H1 (cell line): Measurements from ENCODE around the gene TGFBR1. TPM values are rescaled to one million over a fixed set of nuclear protein-coding genes. Genes with fewer than 3 reads are reported as not detected.

Experiments
- CTCF ChIA-PET: fragments of 300-600 bp; sonication (Branson Sonifier 250); formaldehyde crosslinking; loops from one replicate; lab custom pipeline; 2021; ENCODE audit not compliant: partially characterized antibody; lab: Charles Lee
- POLR2A ChIA-PET: fragments of 300-600 bp; sonication (Branson Sonifier 250); formaldehyde crosslinking; loops from one replicate; lab custom pipeline; 2021; ENCODE audit warnings: inconsistent platforms; ENCODE audit not compliant: partially characterized antibody; lab: Charles Lee
- DNase-seq, 2 experiments: peaks; one replicate each; pipeline versions ENCODE4 v3.0.0 to v3.0.0-alpha.2; 2010 to 2022; ENCODE audit warnings: low spot score in 2 of 2, low read depth in 1 of 2, mixed read lengths in 1 of 2
- FAIRE-seq: peaks from 2 replicates; lab custom pipeline; 2011; peaks lifted over from hg19 to GRCh38; lab: Jason Lieb, UNC
- H2AFZ ChIP-seq: 2 replicates; pipeline ENCODE4 v1.8.1; 2012; ENCODE audit warnings: low read length, inconsistent platforms
- H2AK5ac ChIP-seq: 2 replicates; pipeline ENCODE4 v1.6.1; 2013; ENCODE audit warnings: low read depth, low read length
- H2BK120ac ChIP-seq: replicated peaks from 2 replicates; pipeline ENCODE3; 2013; ENCODE audit warnings: low read depth, low read length, inconsistent platforms
- H2BK12ac ChIP-seq: 2 replicates; pipeline ENCODE4 v1.6.1; 2013; ENCODE audit warnings: low read depth, low read length
- H2BK15ac ChIP-seq: 2 replicates; pipeline ENCODE4 v1.6.1; 2013; ENCODE audit warnings: low read length
- H2BK20ac ChIP-seq: 2 replicates; pipeline ENCODE4 v1.6.1; 2013; ENCODE audit warnings: low read length
- H2BK5ac ChIP-seq: 2 replicates; pipeline ENCODE4 v1.6.1; 2013; ENCODE audit warnings: low read depth, low read length
- H3K14ac ChIP-seq: 2 replicates; pipeline ENCODE4 v1.6.1; 2013; ENCODE audit warnings: inconsistent platforms; ENCODE audit not compliant: insufficient read length
- H3K18ac ChIP-seq: 2 replicates; pipeline ENCODE4 v1.6.1; 2013; ENCODE audit warnings: low read length; ENCODE audit errors: extremely low read depth
- H3K23ac ChIP-seq: 2 replicates; pipeline ENCODE4 v1.6.1; 2013; ENCODE audit warnings: inconsistent platforms; ENCODE audit not compliant: insufficient read length
- H3K23me2 ChIP-seq: 2 replicates; pipeline ENCODE4 v1.6.1; 2013; ENCODE audit warnings: low read depth, low read length
- H3K27ac ChIP-seq: 2 replicates; pipeline ENCODE4 v1.6.1; 2011; ENCODE audit warnings: low read depth, low read length, inconsistent platforms
- H3K27me3 ChIP-seq, 4 experiments: replicated peaks in 1 of 4; 1 replicate in 1 of 4; 2 replicates in 3 of 4; pipeline versions ENCODE4 v1.6.1 to v1.8.1; 2011 to 2013; ENCODE audit warnings: low read length in 3 of 4, mild to moderate bottlenecking in 3 of 4, inconsistent platforms in 2 of 4, mixed read lengths in 2 of 4, moderate library complexity in 1 of 4; ENCODE audit not compliant: control insufficient read depth in 3 of 4, insufficient read depth in 3 of 4; ENCODE audit errors: extremely low read depth in 1 of 4
- H3K36me3 ChIP-seq, 4 experiments: 2 replicates each; pipeline versions ENCODE4 v1.6.1 to v1.8.1; 2011 to 2013; ENCODE audit warnings: mild to moderate bottlenecking in 4 of 4, low read length in 3 of 4, moderate library complexity in 2 of 4, control low read depth in 1 of 4, inconsistent platforms in 1 of 4; ENCODE audit not compliant: insufficient read depth in 4 of 4, control insufficient read depth in 2 of 4
- H3K4ac ChIP-seq: replicated peaks from 2 replicates; pipeline ENCODE3; 2013; ENCODE audit warnings: low read length, low read depth, mixed read lengths, inconsistent platforms; ENCODE audit not compliant: insufficient read length
- H3K4me1 ChIP-seq, 4 experiments: replicated peaks in 1 of 4; 1 replicate in 1 of 4; 2 replicates in 3 of 4; pipeline versions ENCODE4 v1.6.1 to v1.8.1; 2011 to 2013; ENCODE audit warnings: low read length in 3 of 4, inconsistent platforms in 2 of 4, mixed read lengths in 1 of 4; ENCODE audit not compliant: insufficient read depth in 4 of 4, control insufficient read depth in 3 of 4
- H3K4me2 ChIP-seq, 2 experiments: 2 replicates each; pipeline versions ENCODE4 v1.6.1 to v1.8.1; 2011 to 2013; ENCODE audit warnings: low read depth in 2 of 2, low read length in 2 of 2, control low read depth in 1 of 2, inconsistent platforms in 1 of 2, mild to moderate bottlenecking in 1 of 2; ENCODE audit not compliant: insufficient read depth in 1 of 2
- H3K4me3 ChIP-seq, 4 experiments: fragments of 200-600, 300-600 bp in 1 of 4; sonication (generic), shearing (Covaris generic), sonication (Bioruptor Twin) in 1 of 4; 2 replicates each; pipeline versions ENCODE4 v1.5.1 to v1.8.1; 2011 to 2016; ENCODE audit warnings: low read length in 4 of 4, low read depth in 3 of 4, control low read depth in 2 of 4, inconsistent platforms in 2 of 4, mild to moderate bottlenecking in 2 of 4, mixed read lengths in 1 of 4, moderate library complexity in 1 of 4; ENCODE audit not compliant: insufficient read depth in 2 of 4; ENCODE audit errors: extremely low read depth in 1 of 4
- H3K56ac ChIP-seq: replicated peaks from 2 replicates; pipeline ENCODE3; 2013; ENCODE audit warnings: low read depth, mild to moderate bottlenecking, mixed read lengths, low read length, inconsistent platforms; ENCODE audit not compliant: insufficient read length
- H3K79me1 ChIP-seq: 2 replicates; pipeline ENCODE4 v1.6.1; 2013; ENCODE audit warnings: low read depth, low read length, control low read depth
- H3K79me2 ChIP-seq, 2 experiments: 2 replicates each; pipeline versions ENCODE4 v1.6.1 to v1.8.1; 2012 to 2013; ENCODE audit warnings: low read length in 2 of 2, mild to moderate bottlenecking in 2 of 2, inconsistent platforms in 1 of 2; ENCODE audit not compliant: insufficient read depth in 2 of 2, control insufficient read depth in 1 of 2
- H3K9ac ChIP-seq, 4 experiments: replicated peaks in 1 of 4; 1 replicate in 1 of 4; 2 replicates in 3 of 4; pipeline versions ENCODE4 v1.6.1 to v1.8.1; 2011 to 2013; ENCODE audit warnings: low read depth in 3 of 4, low read length in 3 of 4, control low read depth in 2 of 4, mild to moderate bottlenecking in 2 of 4, moderate library complexity in 2 of 4, inconsistent platforms in 1 of 4; ENCODE audit errors: extremely low read depth in 1 of 4
- H3K9me3 ChIP-seq, 2 experiments: 2 replicates each; pipeline versions ENCODE4 v1.6.1 to v1.8.1; 2012 to 2013; ENCODE audit warnings: mild to moderate bottlenecking in 2 of 2, moderate library complexity in 2 of 2, control low read depth in 1 of 2, inconsistent platforms in 1 of 2, low read depth in 1 of 2, low read length in 1 of 2, mixed read lengths in 1 of 2; ENCODE audit not compliant: insufficient read depth in 2 of 2
- H4K20me1 ChIP-seq, 2 experiments: replicated peaks in 1 of 2; 2 replicates each; pipeline versions ENCODE3 to v1.8.1; 2011 to 2013; ENCODE audit warnings: inconsistent platforms in 2 of 2, low read length in 2 of 2, mild to moderate bottlenecking in 1 of 2; ENCODE audit not compliant: insufficient read depth in 2 of 2, control insufficient read depth in 1 of 2
- H4K5ac ChIP-seq: 2 replicates; pipeline ENCODE4 v1.6.1; 2013; ENCODE audit warnings: low read length, low read depth, mixed read lengths, inconsistent platforms; ENCODE audit not compliant: insufficient read length
- H4K8ac ChIP-seq: 2 replicates; pipeline ENCODE4 v1.8.0; 2013; ENCODE audit warnings: mild to moderate bottlenecking, moderate library complexity, low read length, inconsistent platforms; ENCODE audit not compliant: insufficient read depth; ENCODE audit errors: extremely low read depth
- H4K91ac ChIP-seq: replicated peaks from 2 replicates; pipeline ENCODE3; 2013; ENCODE audit warnings: low read length, mixed read lengths, inconsistent platforms; ENCODE audit not compliant: insufficient read length
- BCL11A ChIP-seq, 2 experiments: IDR thresholded peaks; one replicate each; pipeline ENCODE4 v1.6.1; 2011; ENCODE audit warnings: low read depth in 2 of 2, low read length in 2 of 2, mild to moderate bottlenecking in 2 of 2
- CEBPB ChIP-seq: IDR thresholded peaks from 2 replicates; pipeline ENCODE4 v1.6.1; 2012; ENCODE audit warnings: low read depth, low read length
- GTF2F1 ChIP-seq: IDR thresholded peaks from 2 replicates; pipeline ENCODE4 v1.6.1; 2012; ENCODE audit warnings: low read depth, low read length, improper control_type of control experiment, borderline replicate concordance
- SIX5 ChIP-seq: IDR thresholded peaks from 2 replicates; pipeline ENCODE4 v1.6.1; 2011; ENCODE audit warnings: mild to moderate bottlenecking, low read depth, low read length
- TCF12 ChIP-seq: IDR thresholded peaks from 2 replicates; pipeline ENCODE4 v1.6.1; 2011; ENCODE audit warnings: low read depth, mild to moderate bottlenecking, low read length
- WGBS, 2 experiments: shearing (Covaris generic) in 1 of 2; methylation state at CpG; one replicate each; pipeline versions ENCODE4 v1.1.6 to v1.1.7; 2013 to 2015; ENCODE audit warnings: low lambda C conversion rate in 2 of 2, mixed read lengths in 2 of 2, inconsistent platforms in 1 of 2, low coverage in 1 of 2, missing lambda C conversion rate in 1 of 2; ENCODE audit not compliant: insufficient replicate concordance in 2 of 2, insufficient coverage in 1 of 2, insufficient read length in 1 of 2; ENCODE audit errors: extremely low coverage in 1 of 2, missing lambda C conversion rate in 1 of 2; 5-methylcytosine and 5-hydroxymethylcytosine counted together
- polyA plus RNA-seq, 7 experiments: library from polyadenylated mRNA; depleted of rRNA in 3 of 7; stranded (reverse) in 5 of 7; unstranded in 2 of 7; fragments of >200 nt in 5 of 7; fragments of 200-250 nt in 2 of 7; gene quantifications; 1 replicate in 5 of 7; 2 replicates in 1 of 7; 4 replicates in 1 of 7; pipeline versions ENCODE4 v1.2.1 to v1.2.3, GENCODE V29; 2011 to 2013; ENCODE audit warnings: missing spikeins in 2 of 7, mixed read lengths in 2 of 7
- total RNA-seq: library from RNA; stranded (reverse); fragmentation: NEBNext Ultra II Directional; extraction: Animal tissue kit (Norgen Biotek cat#: 25700); gene quantifications from 2 replicates; pipeline ENCODE4 v1.2.1, GENCODE V29; 2021

TGFBR1 gene
- total and polyA plus RNA-seq, 2 of the 8 experiments (the other 6 are each of a cell fraction or from before 2014, with no cell fraction given) = 16.8 to 52.4 TPM

DNA sequence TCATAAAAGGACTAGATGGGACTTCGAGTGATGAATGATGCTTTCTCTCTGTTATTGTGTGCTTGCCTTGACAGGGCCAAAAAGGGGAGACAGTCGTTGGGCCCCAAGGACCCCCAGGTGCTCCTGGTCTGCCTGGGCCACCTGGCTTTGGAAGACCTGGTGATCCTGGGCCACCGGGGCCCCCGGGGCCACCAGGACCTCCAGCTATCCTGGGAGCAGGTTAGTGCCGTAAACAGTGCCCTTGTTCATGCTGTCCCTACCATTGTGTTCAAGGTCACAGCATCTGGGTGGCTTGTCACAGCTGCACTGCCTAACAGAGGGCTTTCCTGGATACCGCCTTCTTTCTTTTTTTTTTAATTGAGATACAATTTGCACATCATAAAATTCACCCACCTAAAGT lies 48.7 kb upstream of the TGFBR1 start:
- CTCF ChIA-PET = interaction anchor here (2.0 kb wide), 1 partner anchor 30 kb away, joined by 6 read pairs; no protein-coding TSS in a partner anchor
- Histone ChIP-seq H3K27ac (no peak overlapping the region), H2BK120ac (no peak overlapping the region), H2BK20ac (no peak overlapping the region), H3K23me2 (no peaks in the 10 kb centered on the region), H2AFZ (no peak overlapping the region), H2BK15ac (no peak overlapping the region), H2BK5ac (no peak overlapping the region), H3K4me3 (no peak overlapping the region), H3K14ac (no peak overlapping the region), H3K18ac (no peak overlapping the region), H2BK12ac (no peak overlapping the region), H3K36me3 (no peaks in the 10 kb centered on the region), H3K4me2 (no peak overlapping the region), H3K56ac (no peak overlapping the region), H4K5ac (no peak overlapping the region), H3K9ac (no peak overlapping the region), H3K4ac (no peak overlapping the region), H2AK5ac (no peak overlapping the region), H3K23ac (no peak overlapping the region), H4K20me1 (no peaks in the 10 kb centered on the region), H3K79me2 (no peaks in the 10 kb centered on the region), H3K27me3 (no peaks in the 10 kb centered on the region; a peak in 1 of 7 replicates), H3K4me1 (no peaks in the 10 kb centered on the region), H4K8ac (no peak overlapping the region), H4K91ac (no peak overlapping the region), H3K9me3 (no peaks in the 10 kb centered on the region), H3K79me1 (no peaks in the 10 kb centered on the region)
- FAIRE-seq (no peak), DNase-seq (no peak)
- WGBS, 2 experiments = 89% methylated on average over 6 of the region's 6 CpGs; no CpG with 5 or more reads in 1 of the 2 experiments
- POLR2A ChIA-PET = no interaction called here
- TF ChIP-seq TCF12 (no peak), GTF2F1 (no peak), BCL11A (IDR thresholded peaks at IDR 0.05; ENCODE audit: low read depth in 2 of 2, low read length in 2 of 2) (no peak), SIX5 (no peak), CEBPB (no peak)
